WTC11 (cell line): ENCODE measurements around the gene MAGI2. TPM values are rescaled to one million over a fixed set of nuclear protein-coding genes. Genes with fewer than 3 reads are reported as not detected.

Experiments used
- ATAC-seq: fragments of 200-7000 bp; cut with Tn5 transposase; 2 replicates; pipeline ENCODE4 v1.10.0; 2021; ENCODE audit warnings: mild to moderate bottlenecking, moderate library complexity
- CTCF ChIA-PET: fragments of 300-600 bp; sonication (Branson Sonifier 250); formaldehyde crosslinking; loops from one replicate; lab custom pipeline; 2021; ENCODE audit warnings: antibody characterized with exemption; lab: Charles Lee
- POLR2A ChIA-PET: fragments of 350-600 bp; sonication (Branson Sonifier 250); formaldehyde crosslinking; loops from one replicate; lab custom pipeline; 2021; ENCODE audit warnings: antibody characterized with exemption; lab: Charles Lee
- DNase-seq: peaks from one replicate; pipeline ENCODE4 v3.0.0; 2021; ENCODE audit warnings: low spot score
- H3K27ac Mint-ChIP-seq: 2 replicates; pipeline ENCODE4 v1.8.0; 2021; ENCODE audit warnings: mixed read lengths
- H3K27me3 Mint-ChIP-seq: 2 replicates; pipeline ENCODE4 v1.8.0; 2021; ENCODE audit warnings: low read depth, mild to moderate bottlenecking, moderate library complexity, mixed read lengths
- H3K36me3 Mint-ChIP-seq: 2 replicates; pipeline ENCODE4 v1.8.0; 2021; ENCODE audit warnings: mixed read lengths
- H3K4me1 Mint-ChIP-seq: 2 replicates; pipeline ENCODE4 v1.8.0; 2022; ENCODE audit warnings: mixed read lengths
- H3K4me3 Mint-ChIP-seq: 2 replicates; pipeline ENCODE4 v1.8.0; 2021; ENCODE audit warnings: mild to moderate bottlenecking, moderate library complexity, mixed read lengths
- H3K9me3 Mint-ChIP-seq: 2 replicates; pipeline ENCODE4 v1.8.0; 2021; ENCODE audit warnings: mixed read lengths
- ARID4B ChIP-seq: sonication (generic); formaldehyde crosslinking; IDR thresholded peaks from 2 replicates; pipeline ENCODE4 v1.8.0; 2023; ENCODE audit warnings: missing genetic modification reagents, mild to moderate bottlenecking, borderline replicate concordance
- ATF1 ChIP-seq: sonication (generic); formaldehyde crosslinking; IDR thresholded peaks from 2 replicates; pipeline ENCODE4 v1.8.1; 2023; ENCODE audit warnings: mild to moderate bottlenecking, moderate library complexity, missing genetic modification reagents
- CREM ChIP-seq: sonication (generic); formaldehyde crosslinking; IDR thresholded peaks from 2 replicates; pipeline ENCODE4 v1.8.1; 2022; ENCODE audit warnings: mild to moderate bottlenecking, missing genetic modification reagents, moderate library complexity
- E2F5 ChIP-seq: sonication (generic); formaldehyde crosslinking; IDR thresholded peaks from 2 replicates; pipeline ENCODE4 v1.8.1; 2022; ENCODE audit warnings: mild to moderate bottlenecking, moderate library complexity, missing genetic modification reagents
- FOXK1 ChIP-seq: sonication (generic); formaldehyde crosslinking; IDR thresholded peaks from 2 replicates; pipeline ENCODE4 v1.8.0; 2022; ENCODE audit warnings: mild to moderate bottlenecking, moderate library complexity, missing genetic modification reagents
- GRHL2 ChIP-seq: fragments of 250-450 bp; sonication (Bioruptor Pico); IDR thresholded peaks from 2 replicates; pipeline ENCODE4 v1.8.0; 2022; ENCODE audit warnings: mild to moderate bottlenecking, moderate library complexity; ENCODE audit not compliant: insufficient replicate concordance, severe bottlenecking
- IRF1 ChIP-seq: sonication (generic); formaldehyde crosslinking; IDR thresholded peaks from 2 replicates; pipeline ENCODE4 v1.8.0; 2023; ENCODE audit warnings: missing genetic modification reagents
- IRF2 ChIP-seq: sonication (generic); formaldehyde crosslinking; IDR thresholded peaks from 2 replicates; pipeline ENCODE4 v1.8.0; 2022; ENCODE audit warnings: low read depth, missing genetic modification reagents, borderline replicate concordance
- NFE2L1 ChIP-seq: sonication (generic); formaldehyde crosslinking; IDR thresholded peaks from 2 replicates; pipeline ENCODE4 v1.8.1; 2023; ENCODE audit warnings: missing genetic modification reagents
- NFYB ChIP-seq: sonication (generic); formaldehyde crosslinking; conservative IDR thresholded peaks from 2 replicates; pipeline ENCODE4 v1.8.0; 2022; ENCODE audit warnings: low read depth, missing genetic modification reagents
- NR1H2 ChIP-seq: sonication (generic); formaldehyde crosslinking; IDR thresholded peaks from 2 replicates; pipeline ENCODE4 v1.9.0; 2021; ENCODE audit warnings: mild to moderate bottlenecking, moderate library complexity, missing genetic modification reagents
- NR3C1 ChIP-seq: sonication (generic); formaldehyde crosslinking; conservative IDR thresholded peaks from 2 replicates; pipeline ENCODE4 v1.8.1; 2023; ENCODE audit warnings: low read depth, mild to moderate bottlenecking, missing genetic modification reagents
- RELA ChIP-seq: sonication (generic); formaldehyde crosslinking; IDR thresholded peaks from 2 replicates; pipeline ENCODE4 v1.8.1; 2022; ENCODE audit warnings: missing genetic modification reagents, mild to moderate bottlenecking, borderline replicate concordance
- SMAD3 ChIP-seq: sonication (generic); formaldehyde crosslinking; IDR thresholded peaks from 2 replicates; pipeline ENCODE4 v1.8.0; 2022; ENCODE audit warnings: missing genetic modification reagents, mild to moderate bottlenecking, borderline replicate concordance
- SP1 ChIP-seq: sonication (generic); formaldehyde crosslinking; conservative IDR thresholded peaks from 2 replicates; pipeline ENCODE4 v1.8.1; 2022; ENCODE audit warnings: missing genetic modification reagents
- TEAD1 ChIP-seq: sonication (generic); formaldehyde crosslinking; IDR thresholded peaks from 2 replicates; pipeline ENCODE4 v1.8.0; 2022; ENCODE audit warnings: mild to moderate bottlenecking, missing genetic modification reagents
- ZNF219 ChIP-seq: sonication (generic); formaldehyde crosslinking; IDR thresholded peaks from 2 replicates; pipeline ENCODE4 v1.8.0; 2023; ENCODE audit warnings: missing genetic modification reagents, mild to moderate bottlenecking, borderline replicate concordance
- ZNF281 ChIP-seq: sonication (generic); formaldehyde crosslinking; IDR thresholded peaks from 2 replicates; pipeline ENCODE4 v1.8.0; 2023; ENCODE audit warnings: mild to moderate bottlenecking, missing genetic modification reagents
- ZNF396 ChIP-seq: fragments of 250-450 bp; sonication (Bioruptor Pico); IDR thresholded peaks from 2 replicates; pipeline ENCODE4 v1.8.0; 2021; ENCODE audit warnings: mild to moderate bottlenecking, moderate library complexity, borderline replicate concordance
- ZNF423 ChIP-seq: fragments of 250-450 bp; sonication (Bioruptor Pico); IDR thresholded peaks from 2 replicates; pipeline ENCODE4 v2.1.2; 2022; ENCODE audit warnings: mild to moderate bottlenecking, moderate library complexity
- ZNF532 ChIP-seq: fragments of 250-450 bp; sonication (Bioruptor Pico); IDR thresholded peaks from 2 replicates; pipeline ENCODE4 v1.9.0; 2021; ENCODE audit warnings: mild to moderate bottlenecking, borderline replicate concordance
- total RNA-seq: library from RNA; stranded (reverse); gene quantifications from 3 replicates; pipeline ENCODE4 v1.2.3, GENCODE V29; 2021

The MAGI2 gene
- total RNA-seq, 1 experiment from 2014 or later = 26.6 TPM

- TF ChIP-seq ARID4B (CRISPR knock-in tag) = no peak
- no peak for TF ChIP-seq ZNF219 (CRISPR knock-in tag)
- no peak for TF ChIP-seq ZNF281 (CRISPR knock-in tag)
- TF ChIP-seq IRF1 (CRISPR knock-in tag) = no peak
- no peak for TF ChIP-seq SMAD3 (CRISPR knock-in tag)
Observed at GRCh38 chr7:78057571-78057970, 1395.9 kb downstream of the MAGI2 start (continued).

GRCh38 chr7:78055599-78055998 lies 1397.9 kb downstream of the MAGI2 start:
- Mint-ChIP-seq H3K36me3 (no peaks in the 10 kb centered on the region), H3K4me1 (peaks cover 35% of the 10 kb centered on the region), H3K4me3 (no peak overlapping the region), H3K27ac (no peak overlapping the region), H3K9me3 (no peaks in the 10 kb centered on the region), H3K27me3 (no peaks in the 10 kb centered on the region)
- TF ChIP-seq ZNF532 (CRISPR knock-in tag) (no peak), IRF2 (CRISPR knock-in tag) (no peak), ZNF423 (CRISPR knock-in tag) (no peak), RELA (CRISPR knock-in tag) (no peak), NFE2L1 (CRISPR knock-in tag) (no peak), ZNF396 (no peak), FOXK1 (CRISPR knock-in tag) (no peak), SP1 (CRISPR knock-in tag) (no peak), ATF1 (CRISPR knock-in tag) (no peak), E2F5 (no peak), GRHL2 (no peak), CREM (no peak), TEAD1 (CRISPR knock-in tag) (no peak), NFYB (CRISPR knock-in tag) (no peak), NR1H2 (no peak), NR3C1 (CRISPR knock-in tag) (no peak)
- DNase-seq (no peak), ATAC-seq (no peak)
- CTCF ChIA-PET = interaction anchor here (1.5 kb wide), 1 partner anchor 16 kb away, joined by 8 read pairs; no protein-coding TSS in a partner anchor
- POLR2A ChIA-PET = no interaction called here
